GM23338 (cell line): ENCODE measurements around the gene BACE2. TPM values are rescaled to one million over a fixed set of nuclear protein-coding genes. Genes with fewer than 3 reads are reported as not detected.

Experiments
- ATAC-seq: fragments of 200-7000 bp; cut with Tn5 transposase; 3 replicates; pipeline ENCODE4 v1.9.1; 2020
- DNase-seq: peaks from one replicate; pipeline ENCODE4 v3.0.0-alpha.2; 2015; ENCODE audit warnings: low spot score
- H2AFZ ChIP-seq: fragments of 200-600 bp; sonication (generic); 2 replicates; pipeline ENCODE4 v1.8.0; 2016; ENCODE audit warnings: antibody characterized with exemption, mild to moderate bottlenecking, moderate library complexity
- H3F3A ChIP-seq: fragments of 200-600 bp; sonication (generic); replicated peaks from 2 replicates; pipeline ENCODE4 v1.8.0; 2017; ENCODE audit warnings: antibody characterized with exemption, mixed run types, low read depth
- H3K27ac ChIP-seq: fragments of 200-600 bp; sonication (generic); 2 replicates; pipeline ENCODE4 v1.6.1; 2016; ENCODE audit warnings: low read depth
- H3K27me3 ChIP-seq: fragments of 200-600 bp; sonication (generic); 2 replicates; pipeline ENCODE4 v1.8.0; 2016; ENCODE audit warnings: mild to moderate bottlenecking, mixed run types, moderate library complexity; ENCODE audit not compliant: insufficient read depth
- H3K36me3 ChIP-seq: fragments of 200-600 bp; sonication (generic); 2 replicates; pipeline ENCODE4 v1.8.0; 2016; ENCODE audit warnings: mild to moderate bottlenecking; ENCODE audit not compliant: insufficient read depth
- H3K4me1 ChIP-seq: fragments of 200-600 bp; sonication (generic); 2 replicates; pipeline ENCODE4 v1.8.0; 2016; ENCODE audit warnings: mild to moderate bottlenecking, moderate library complexity; ENCODE audit not compliant: insufficient read depth
- H3K4me2 ChIP-seq: fragments of 200-600 bp; sonication (generic); 2 replicates; pipeline ENCODE4 v1.7.1; 2017; ENCODE audit warnings: mixed run types
- H3K4me3 ChIP-seq: fragments of 200-600 bp; sonication (generic); 2 replicates; pipeline ENCODE4 v1.6.1; 2016; ENCODE audit warnings: mixed run types
- H3K79me2 ChIP-seq: fragments of 200-600 bp; sonication (generic); replicated peaks from 2 replicates; pipeline ENCODE4 v1.8.0; 2017; ENCODE audit warnings: mild to moderate bottlenecking; ENCODE audit not compliant: insufficient read depth
- H3K9me2 ChIP-seq: fragments of 200-600 bp; sonication (generic); 2 replicates; pipeline ENCODE4 v1.8.0; 2017; ENCODE audit not compliant: insufficient read depth
- H4K20me1 ChIP-seq: fragments of 200-600 bp; sonication (generic); replicated peaks from 2 replicates; pipeline ENCODE4 v1.8.0; 2017; ENCODE audit warnings: mild to moderate bottlenecking; ENCODE audit not compliant: insufficient read depth
- H3K27ac Mint-ChIP-seq: 2 replicates; pipeline ENCODE4 v1.8.0; 2020; ENCODE audit warnings: inconsistent platforms, mild to moderate bottlenecking, moderate library complexity, mixed read lengths
- H3K27me3 Mint-ChIP-seq: 3 replicates; pipeline ENCODE4 v1.8.0; 2022; ENCODE audit warnings: low read depth, mild to moderate bottlenecking, moderate library complexity, mixed read lengths, inconsistent platforms; ENCODE audit not compliant: insufficient read depth, poor library complexity
- H3K36me3 Mint-ChIP-seq: 3 replicates; pipeline ENCODE4 v1.8.0; 2021; ENCODE audit warnings: low read depth, mild to moderate bottlenecking, inconsistent platforms, moderate library complexity, mixed read lengths
- H3K4me1 Mint-ChIP-seq: 3 replicates; pipeline ENCODE4 v1.8.0; 2020; ENCODE audit warnings: mild to moderate bottlenecking, inconsistent platforms, mixed read lengths
- H3K4me3 Mint-ChIP-seq: 3 replicates; pipeline ENCODE4 v1.8.0; 2021; ENCODE audit warnings: moderate library complexity, mild to moderate bottlenecking, inconsistent platforms, mixed read lengths
- H3K9me3 Mint-ChIP-seq: 3 replicates; pipeline ENCODE4 v1.8.0; 2020; ENCODE audit warnings: moderate library complexity, mild to moderate bottlenecking, inconsistent platforms, mixed read lengths
- EZH2phosphoT487 ChIP-seq: fragments of 200-600 bp; sonication (generic); IDR thresholded peaks from one replicate; pipeline ENCODE4 v1.8.1; 2018; ENCODE audit warnings: antibody characterized with exemption; ENCODE audit not compliant: unreplicated experiment
- JUNB ChIP-seq: IDR thresholded peaks from one replicate; pipeline ENCODE4 v1.6.1; 2016; ENCODE audit warnings: antibody characterized with exemption; ENCODE audit not compliant: unreplicated experiment
- POLR2AphosphoS5 ChIP-seq: IDR thresholded peaks from 2 replicates; pipeline ENCODE4 v1.6.1; 2016; ENCODE audit warnings: antibody characterized with exemption, low read depth
- ZNF462 ChIP-seq: fragments of 250-450 bp; sonication (Bioruptor Pico); IDR thresholded peaks from 2 replicates; pipeline ENCODE4 v1.5.0; 2020; ENCODE audit warnings: mild to moderate bottlenecking, moderate library complexity
- polyA plus RNA-seq: library from polyadenylated mRNA; unstranded; fragments of >200 nt; fragmentation: Nextera tagmentation; extraction: Ambion mirVana; gene quantifications from 2 replicates; pipeline ENCODE4 v1.2.1, GENCODE V29; 2016
- total RNA-seq: library from RNA; depleted of rRNA; stranded (reverse); fragments of >200 nt; shearing (Covaris generic); gene quantifications from 2 replicates; pipeline ENCODE4 v1.2.3, GENCODE V29; 2014

Gene BACE2
- total and polyA plus RNA-seq, 2 experiments from 2014 or later = 3.5 to 6.8 TPM

- Histone ChIP-seq H3K79me2 (no peaks in the 10 kb centered on the region), H3K27me3 (no peaks in the 10 kb centered on the region), H3K4me1 (peaks cover 12% of the 10 kb centered on the region), H3F3A (no peaks in the 10 kb centered on the region), H3K4me3 (no peak overlapping the region), H3K4me2 (no peak overlapping the region), H3K27ac (no peak overlapping the region), H3K9me2 (0 out of 2 replicates have a peak, but pooled peaks cover 5% of the 10 kb centered on the region), H2AFZ (no peak overlapping the region), H3K36me3 (peaks cover 2% of the 10 kb centered on the region; the same call in 1 of the 2 replicates), H4K20me1 (no peaks in the 10 kb centered on the region)
- H3K27me3 Mint-ChIP-seq = peaks cover 5% of the 10 kb centered on the region
- H3K4me1 Mint-ChIP-seq = peaks cover 9% of the 10 kb centered on the region
- ATAC-seq (no peak), DNase-seq (no peak)
- TF ChIP-seq POLR2AphosphoS5 = no peak
- no peak for TF ChIP-seq JUNB
- no peak for TF ChIP-seq EZH2phosphoT487
- H3K9me3 Mint-ChIP-seq = peaks cover 18% of the 10 kb centered on the region
- H3K4me3 Mint-ChIP-seq = no peak overlapping the region
- peaks cover 4% of the 10 kb centered on the region; the same call in 1 of the 3 replicates for H3K36me3 Mint-ChIP-seq
- H3K27ac Mint-ChIP-seq = no peak overlapping the region
These were observed 19.6 kb downstream of the BACE2 start for GRCh38 chr21:41187537-41188025.

DNA sequence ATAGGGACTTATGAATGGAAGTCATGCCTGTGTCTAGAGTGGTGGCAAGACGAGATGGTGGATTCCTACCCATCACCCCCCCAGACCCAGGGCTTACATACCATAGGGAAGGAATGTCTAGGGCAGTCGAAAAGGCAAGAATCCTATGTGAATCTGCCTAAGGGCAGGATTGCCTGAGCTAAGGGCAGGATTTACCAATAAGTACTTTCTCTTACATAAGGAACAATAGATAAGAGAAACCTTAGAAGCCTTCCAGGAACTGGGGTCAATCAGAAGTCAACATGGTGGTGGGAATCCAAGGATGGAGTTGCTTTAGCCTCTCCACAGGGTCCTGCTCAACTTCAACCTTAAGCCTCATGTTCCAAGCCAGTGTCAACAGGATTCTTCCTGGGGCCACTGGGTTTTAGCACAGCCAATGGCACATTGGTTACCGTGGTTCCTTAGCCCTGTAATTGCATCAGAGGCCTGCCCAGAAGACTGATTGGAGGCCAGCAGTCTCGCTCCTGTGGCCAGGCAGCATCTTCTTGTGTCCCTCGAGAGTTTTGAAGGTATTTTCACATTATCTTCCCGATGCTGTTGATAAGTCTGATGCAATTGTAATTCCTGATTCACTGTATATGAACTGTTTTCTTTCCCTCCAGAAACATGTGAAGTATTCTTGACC, 20.7 kb downstream of the BACE2 start:
- Histone ChIP-seq H3K4me3 (no peak overlapping the region), H3K79me2 (no peaks in the 10 kb centered on the region), H3K9me2 (0 out of 2 replicates have a peak, but pooled peaks cover 5% of the 10 kb centered on the region), H4K20me1 (no peaks in the 10 kb centered on the region), H3K27ac (no peak overlapping the region), H3K4me1 (peaks cover 4% of the 10 kb centered on the region), H3K36me3 (no peaks in the 10 kb centered on the region), H3F3A (no peaks in the 10 kb centered on the region), H3K4me2 (no peak overlapping the region), H2AFZ (no peak overlapping the region), H3K27me3 (no peaks in the 10 kb centered on the region)
- Mint-ChIP-seq H3K27me3 (peaks cover 5% of the 10 kb centered on the region), H3K9me3 (peaks cover 14% of the 10 kb centered on the region), H3K4me1 (peaks cover 5% of the 10 kb centered on the region), H3K27ac (no peak overlapping the region), H3K4me3 (no peak overlapping the region), H3K36me3 (peaks cover 4% of the 10 kb centered on the region; the same call in 1 of the 3 replicates)
- TF ChIP-seq ZNF462 (CRISPR knock-in tag) = no peak
- ATAC-seq = no peak
- no peak for DNase-seq
